KMS-11 (cell line): ENCODE measurements around the gene GABRR1.

Experiments used
- H2AFZ ChIP-seq: fragments of 200-600 bp; sonication (generic); 2 replicates; pipeline ENCODE4 v1.6.1; 2016; ENCODE audit warnings: antibody characterized with exemption, mixed run types, low read depth
- H3K27ac ChIP-seq: fragments of 200-600 bp; sonication (generic); 2 replicates; pipeline ENCODE4 v1.6.1; 2016; ENCODE audit warnings: mild to moderate bottlenecking, mixed run types
- H3K27me3 ChIP-seq: fragments of 200-600 bp; sonication (generic); 2 replicates; pipeline ENCODE4 v1.6.1; 2017; ENCODE audit warnings: mild to moderate bottlenecking, low read depth, mixed run types, moderate library complexity; ENCODE audit not compliant: insufficient read depth
- H3K36me3 ChIP-seq: fragments of 200-600 bp; sonication (generic); 2 replicates; pipeline ENCODE4 v1.6.1; 2017; ENCODE audit warnings: mild to moderate bottlenecking, mixed run types; ENCODE audit not compliant: insufficient read depth
- H3K4me1 ChIP-seq: fragments of 200-600 bp; sonication (generic); 2 replicates; pipeline ENCODE4 v1.6.1; 2016; ENCODE audit warnings: mild to moderate bottlenecking, low read depth, mixed run types; ENCODE audit not compliant: poor library complexity, severe bottlenecking
- H3K4me2 ChIP-seq: fragments of 200-600 bp; sonication (generic); 2 replicates; pipeline ENCODE4 v1.7.0; 2016; ENCODE audit warnings: mild to moderate bottlenecking, mixed run types
- H3K4me3 ChIP-seq: fragments of 200-600 bp; sonication (generic); IDR thresholded peaks from 2 replicates; pipeline ENCODE4 v1.6.1; 2017; ENCODE audit warnings: low read depth, low read length, mixed read lengths; ENCODE audit not compliant: insufficient read depth
- H3K79me2 ChIP-seq: fragments of 200-600 bp; sonication (generic); 2 replicates; pipeline ENCODE4 v1.6.1; 2016; ENCODE audit warnings: low read depth, mixed run types; ENCODE audit not compliant: insufficient read depth
- H3K9ac ChIP-seq: fragments of 200-600 bp; sonication (generic); 2 replicates; pipeline ENCODE4 v1.6.1; 2016; ENCODE audit warnings: mild to moderate bottlenecking, mixed run types
- H4K20me1 ChIP-seq: fragments of 200-600 bp; sonication (generic); 2 replicates; pipeline ENCODE4 v1.6.1; 2016; ENCODE audit warnings: mild to moderate bottlenecking, mixed run types; ENCODE audit not compliant: insufficient read depth
- TF ChIP-seq, protein P1 (sequence below): fragments of 200-600 bp; sonication (generic); conservative IDR thresholded peaks from 2 replicates; pipeline ENCODE4 v1.6.1; 2017; ENCODE audit warnings: low read depth, mild to moderate bottlenecking, antibody characterized with exemption, low read length, moderate library complexity, mixed read lengths

Gene GABRR1

GRCh38 chr6:89172131-89172530, 45.0 kb downstream of the GABRR1 start:
- Histone ChIP-seq H2AFZ (no peak overlapping the region), H3K27ac (no peak overlapping the region), H3K9ac (no peak overlapping the region), H3K27me3 (no peaks in the 10 kb centered on the region), H3K4me1 (no peaks in the 10 kb centered on the region), H3K4me2 (no peak overlapping the region), H3K36me3 (no peaks in the 10 kb centered on the region), H4K20me1 (no peaks in the 10 kb centered on the region), H3K79me2 (no peaks in the 10 kb centered on the region), H3K4me3 (no peak overlapping the region)
- TF ChIP-seq, protein P1, sequence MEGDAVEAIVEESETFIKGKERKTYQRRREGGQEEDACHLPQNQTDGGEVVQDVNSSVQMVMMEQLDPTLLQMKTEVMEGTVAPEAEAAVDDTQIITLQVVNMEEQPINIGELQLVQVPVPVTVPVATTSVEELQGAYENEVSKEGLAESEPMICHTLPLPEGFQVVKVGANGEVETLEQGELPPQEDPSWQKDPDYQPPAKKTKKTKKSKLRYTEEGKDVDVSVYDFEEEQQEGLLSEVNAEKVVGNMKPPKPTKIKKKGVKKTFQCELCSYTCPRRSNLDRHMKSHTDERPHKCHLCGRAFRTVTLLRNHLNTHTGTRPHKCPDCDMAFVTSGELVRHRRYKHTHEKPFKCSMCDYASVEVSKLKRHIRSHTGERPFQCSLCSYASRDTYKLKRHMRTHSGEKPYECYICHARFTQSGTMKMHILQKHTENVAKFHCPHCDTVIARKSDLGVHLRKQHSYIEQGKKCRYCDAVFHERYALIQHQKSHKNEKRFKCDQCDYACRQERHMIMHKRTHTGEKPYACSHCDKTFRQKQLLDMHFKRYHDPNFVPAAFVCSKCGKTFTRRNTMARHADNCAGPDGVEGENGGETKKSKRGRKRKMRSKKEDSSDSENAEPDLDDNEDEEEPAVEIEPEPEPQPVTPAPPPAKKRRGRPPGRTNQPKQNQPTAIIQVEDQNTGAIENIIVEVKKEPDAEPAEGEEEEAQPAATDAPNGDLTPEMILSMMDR = no peak

DNA sequence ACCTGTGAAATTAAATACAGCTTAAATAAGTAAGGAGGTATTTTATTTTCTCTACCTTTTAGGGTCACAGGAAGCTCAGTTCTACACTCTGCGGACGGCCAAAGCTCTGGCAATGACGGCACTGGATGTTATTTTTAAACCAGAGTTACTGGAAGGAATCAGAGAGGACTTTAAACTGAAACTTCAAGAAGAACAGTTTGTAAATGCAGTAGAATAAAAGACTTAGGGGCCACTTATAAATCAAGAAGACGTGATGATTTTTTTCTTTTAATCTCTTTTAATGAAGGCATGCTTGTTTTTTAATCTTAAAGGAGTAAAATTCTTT, 55.1 kb downstream of the GABRR1 start:
- H3K36me3 ChIP-seq = no peaks in the 10 kb centered on the region; the same call in 1 of the 2 replicates

GRCh38 chr6:89161326-89162046, 55.7 kb downstream of the GABRR1 start:
- Histone ChIP-seq H3K9ac (no peak overlapping the region), H3K27me3 (no peaks in the 10 kb centered on the region), H3K4me3 (no peak overlapping the region), H3K4me2 (no peak overlapping the region), H3K79me2 (no peaks in the 10 kb centered on the region), H2AFZ (no peak overlapping the region), H3K4me1 (no peaks in the 10 kb centered on the region), H4K20me1 (no peaks in the 10 kb centered on the region), H3K36me3 (no peaks in the 10 kb centered on the region; the same call in 1 of the 2 replicates), H3K27ac (no peak overlapping the region)
- TF ChIP-seq, protein P1 = no peak

More for the DNA sequence above, 55.1 kb downstream of the GABRR1 start:
- Histone ChIP-seq H3K79me2 (no peaks in the 10 kb centered on the region), H3K9ac (no peak overlapping the region), H3K4me1 (no peaks in the 10 kb centered on the region), H3K27me3 (no peaks in the 10 kb centered on the region), H3K27ac (no peak overlapping the region), H4K20me1 (no peaks in the 10 kb centered on the region), H2AFZ (no peak overlapping the region), H3K4me2 (no peak overlapping the region), H3K4me3 (no peak overlapping the region)
- TF ChIP-seq, protein P1 = no peak

DNA sequence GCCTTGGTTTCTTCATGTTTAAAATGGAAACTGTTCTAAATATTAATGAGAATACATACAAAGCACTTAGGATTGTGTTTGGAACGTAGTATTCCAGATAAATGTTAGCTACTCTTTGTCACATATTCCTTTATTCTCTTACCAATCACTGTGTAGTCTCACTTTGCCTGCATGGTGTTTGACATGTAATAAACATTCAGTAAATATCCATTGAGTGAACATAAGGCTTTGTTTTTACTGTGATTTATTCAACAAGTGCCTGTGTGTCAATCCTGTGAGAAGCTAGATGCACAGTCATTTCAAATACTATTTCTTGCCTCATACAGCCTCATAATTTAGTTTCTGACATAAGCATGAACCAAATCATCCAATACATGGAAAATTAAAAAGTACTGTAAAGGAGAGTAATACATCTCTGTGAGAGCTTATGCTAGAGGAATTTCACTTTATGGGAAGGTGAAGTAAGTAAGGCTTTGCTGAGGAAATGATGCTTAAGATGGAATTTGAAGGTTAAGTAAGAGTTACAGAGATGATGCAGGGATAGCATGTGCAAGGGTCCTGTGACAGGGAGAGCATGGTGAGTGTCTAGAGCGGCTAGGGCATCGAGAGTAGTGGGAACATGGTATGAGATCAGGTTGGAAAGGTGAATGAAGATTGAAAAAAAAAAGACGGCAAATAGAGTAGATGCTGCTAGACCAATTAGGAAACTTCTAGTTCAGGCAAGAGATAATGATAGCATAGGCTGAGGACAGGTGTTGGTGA, 56.6 kb downstream of the GABRR1 start:
- Histone ChIP-seq H3K4me1 (no peaks in the 10 kb centered on the region), H3K79me2 (no peaks in the 10 kb centered on the region), H3K4me3 (no peak overlapping the region), H3K36me3 (no peaks in the 10 kb centered on the region; the same call in 1 of the 2 replicates), H3K27ac (no peak overlapping the region), H3K9ac (no peak overlapping the region), H4K20me1 (no peaks in the 10 kb centered on the region), H2AFZ (no peak overlapping the region), H3K4me2 (no peak overlapping the region), H3K27me3 (no peaks in the 10 kb centered on the region)
- TF ChIP-seq, protein P1 = no peak
